ENCODE results near the gene CUL5. TPM values are rescaled to one million over a fixed set of nuclear protein-coding genes. Genes with fewer than 3 reads are reported as not detected.

The CUL5 gene
- total RNA-seq, 1 donor from 2014 or later: 35.8 TPM

- no peaks in the 10 kb centered on the region for H3K4me1 Mint-ChIP-seq (ENCODE audit: unreplicated experiment)
- no peaks in the 10 kb centered on the region for H3K9me3 Mint-ChIP-seq (ENCODE audit: unreplicated experiment)
- DNase-seq (ENCODE audit: extremely low spot score, unreplicated experiment): no peak
- H3K27me3 Mint-ChIP-seq (ENCODE audit: unreplicated experiment): no peaks in the 10 kb centered on the region
- H3K36me3 Mint-ChIP-seq (ENCODE audit: unreplicated experiment): peaks cover 65% of the 10 kb centered on the region
- no peak overlapping the region for H3K4me3 Mint-ChIP-seq (ENCODE audit: unreplicated experiment)
- no peak overlapping the region for H3K27ac Mint-ChIP-seq (ENCODE audit: unreplicated experiment)
- no peak for TF ChIP-seq CTCF (IDR thresholded peaks at IDR 0.05)
These were observed 139.9 kb downstream of the CUL5 start for GRCh38 chr11:108148556-108148955.

GRCh38 chr11:108154591-108154990 is 145.9 kb downstream of the CUL5 start:
- Mint-ChIP-seq H3K4me3 (ENCODE audit: unreplicated experiment) (no peak overlapping the region), H3K27ac (ENCODE audit: unreplicated experiment) (no peak overlapping the region), H3K27me3 (ENCODE audit: unreplicated experiment) (no peaks in the 10 kb centered on the region), H3K4me1 (ENCODE audit: unreplicated experiment) (peaks cover 11% of the 10 kb centered on the region), H3K9me3 (ENCODE audit: unreplicated experiment) (no peaks in the 10 kb centered on the region), H3K36me3 (ENCODE audit: unreplicated experiment) (peaks cover 35% of the 10 kb centered on the region)
- no peak for DNase-seq (ENCODE audit: extremely low spot score, unreplicated experiment)
- TF ChIP-seq CTCF (IDR thresholded peaks at IDR 0.05): no peak

Other genes starting within 250 kb of the CUL5 start
- gene SLC35F2, start 150.1 kb upstream of the CUL5 start, total RNA-seq: 3.0 and 3.8 TPM in 2 replicates
- not detected in 2 replicates for gene RAB39A, start 80.5 kb upstream of the CUL5 start, total RNA-seq
- gene ACAT1, start 112.7 kb downstream of the CUL5 start, total RNA-seq: 54.0 and 55.6 TPM in 2 replicates
- gene NPAT, start 213.7 kb downstream of the CUL5 start, total RNA-seq: 15.8 and 16.5 TPM in 2 replicates
- gene ATM, start 214.2 kb downstream of the CUL5 start, total RNA-seq: 72.1 and 79.6 TPM in 2 replicates